ENCODE measurements around the gene ADAM8. TPM values are rescaled to one million over a fixed set of nuclear protein-coding genes. Genes with fewer than 3 reads are reported as not detected.

ADAM8 gene
- total RNA-seq, 3 donors from 2014 or later (not counting 1 experiment from before 2014, with no cell fraction given): 357 to 682 (median 425) TPM

DNA sequence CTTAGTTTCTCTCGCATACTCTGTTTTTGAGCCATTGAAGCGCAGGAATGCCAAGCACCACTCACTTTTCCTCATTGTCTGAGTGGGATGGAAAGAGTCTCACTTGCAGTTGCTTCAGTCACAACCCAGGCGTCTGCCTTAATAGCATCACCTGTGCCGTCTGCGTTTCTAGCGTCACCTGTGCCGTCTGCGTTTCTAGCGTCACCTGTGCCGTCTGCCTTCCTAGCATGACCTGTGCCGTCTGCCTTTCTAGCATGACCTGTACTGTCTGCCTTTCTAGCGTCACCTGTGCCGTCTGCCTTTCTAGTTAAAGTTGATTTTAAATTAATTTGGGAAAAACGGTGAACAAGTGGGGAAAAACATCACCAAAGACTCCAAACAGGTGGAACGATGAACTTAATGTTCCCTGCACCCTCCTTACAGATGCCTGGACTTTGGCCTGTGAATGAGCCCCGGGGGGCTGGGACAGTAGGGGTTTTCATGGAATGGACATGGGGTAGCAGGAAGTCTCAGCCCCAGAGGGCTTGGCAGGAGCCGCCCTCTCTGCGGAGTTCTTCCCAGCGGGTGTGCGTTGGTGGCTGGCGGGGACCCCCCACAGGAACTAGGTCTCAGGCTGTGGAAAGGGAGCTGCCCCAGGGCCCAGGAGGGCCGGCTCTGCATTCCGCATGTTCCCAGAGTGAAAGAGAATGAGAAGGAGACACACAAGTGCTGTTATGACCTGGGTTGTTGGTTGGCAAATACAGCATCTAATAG, 35.5 kb upstream of the ADAM8 start:
- WGBS (ENCODE audit: insufficient coverage): 98% methylated on average over 23 of the region's 23 CpGs
- H3K36me3 Mint-ChIP-seq: no peaks in the 10 kb centered on the region
- TF ChIP-seq, protein P1, sequence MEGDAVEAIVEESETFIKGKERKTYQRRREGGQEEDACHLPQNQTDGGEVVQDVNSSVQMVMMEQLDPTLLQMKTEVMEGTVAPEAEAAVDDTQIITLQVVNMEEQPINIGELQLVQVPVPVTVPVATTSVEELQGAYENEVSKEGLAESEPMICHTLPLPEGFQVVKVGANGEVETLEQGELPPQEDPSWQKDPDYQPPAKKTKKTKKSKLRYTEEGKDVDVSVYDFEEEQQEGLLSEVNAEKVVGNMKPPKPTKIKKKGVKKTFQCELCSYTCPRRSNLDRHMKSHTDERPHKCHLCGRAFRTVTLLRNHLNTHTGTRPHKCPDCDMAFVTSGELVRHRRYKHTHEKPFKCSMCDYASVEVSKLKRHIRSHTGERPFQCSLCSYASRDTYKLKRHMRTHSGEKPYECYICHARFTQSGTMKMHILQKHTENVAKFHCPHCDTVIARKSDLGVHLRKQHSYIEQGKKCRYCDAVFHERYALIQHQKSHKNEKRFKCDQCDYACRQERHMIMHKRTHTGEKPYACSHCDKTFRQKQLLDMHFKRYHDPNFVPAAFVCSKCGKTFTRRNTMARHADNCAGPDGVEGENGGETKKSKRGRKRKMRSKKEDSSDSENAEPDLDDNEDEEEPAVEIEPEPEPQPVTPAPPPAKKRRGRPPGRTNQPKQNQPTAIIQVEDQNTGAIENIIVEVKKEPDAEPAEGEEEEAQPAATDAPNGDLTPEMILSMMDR (IDR thresholded peaks at IDR 0.05): no peak
- peaks cover 22% of the 10 kb centered on the region for H3K4me1 ChIP-seq (ENCODE audit: control insufficient read depth, insufficient read depth, low read length)
- no peaks in the 10 kb centered on the region for H3K27me3 ChIP-seq (ENCODE audit: control insufficient read depth, insufficient read depth, low read length)
- H3K9me3 ChIP-seq (ENCODE audit: control insufficient read depth, insufficient read depth, low read length): no peaks in the 10 kb centered on the region
- H3K36me3 ChIP-seq (ENCODE audit: control insufficient read depth, insufficient read depth, low read length): peaks cover 30% of the 10 kb centered on the region
- H3K27ac ChIP-seq (ENCODE audit: low read length): no peak overlapping the region
- no peak overlapping the region for H3K4me3 ChIP-seq (ENCODE audit: low read length)
- intact Hi-C loops (cut with micrococcal nuclease): no loop called here
- DNase-seq (no peak), ATAC-seq (no peak)
- no peaks in the 10 kb centered on the region for H3K9me3 Mint-ChIP-seq
- H3K4me1 Mint-ChIP-seq: peaks cover 16 to 19% of the 10 kb centered on the region in 2 donors
- no peaks in the 10 kb centered on the region for H3K27me3 Mint-ChIP-seq (ENCODE audit: low read depth in 2 of 2)
- H3K4me3 Mint-ChIP-seq: no peak overlapping the region
- H3K27ac Mint-ChIP-seq: peak overlapping the region in 1 of 2 donors; percentile 58

DNA sequence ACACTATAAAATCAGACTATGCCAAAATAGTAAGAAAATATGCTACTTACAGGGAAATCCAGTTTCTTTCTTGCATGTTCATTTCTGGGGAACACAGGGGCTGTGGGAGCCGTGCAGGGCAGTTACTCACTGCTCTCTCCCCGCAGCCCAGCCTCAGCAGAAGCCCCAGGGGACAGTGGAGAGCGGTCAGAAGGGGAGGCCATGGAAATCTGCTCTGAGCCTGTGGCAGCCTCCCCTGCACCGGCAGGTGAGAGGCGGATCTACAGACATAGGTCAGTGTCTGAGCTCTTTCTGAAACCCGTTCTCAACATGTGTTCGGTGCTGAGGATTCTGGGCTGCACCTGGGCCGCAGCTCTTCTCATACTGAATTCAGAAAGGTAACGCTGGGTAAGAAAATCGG, 34.9 kb upstream of the ADAM8 start:
- peak overlapping the region in 1 of 2 donors; percentile 58 for H3K27ac Mint-ChIP-seq

DNA sequence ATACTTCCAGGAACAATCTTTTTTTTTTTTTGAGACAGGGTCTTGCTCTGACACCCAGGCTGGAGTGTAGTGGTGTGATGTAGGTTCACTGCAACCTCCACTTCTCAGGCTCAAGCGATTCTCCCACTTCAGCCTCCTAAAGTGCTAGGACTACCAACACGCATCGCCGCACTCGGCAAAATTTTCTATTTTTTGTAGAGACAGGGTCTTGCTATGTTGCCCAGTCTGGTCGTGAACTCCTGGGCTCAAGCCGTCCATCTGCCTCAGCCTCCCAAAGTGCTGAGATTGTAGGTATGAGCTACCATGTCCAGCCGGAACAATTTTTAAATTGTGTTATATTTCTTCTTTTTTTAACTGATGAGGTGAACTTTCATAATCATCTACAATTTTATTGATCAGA, 34.1 kb upstream of the ADAM8 start:
- peak overlapping the region; percentile 28 for H3K4me3 Mint-ChIP-seq
- Histone ChIP-seq H3K4me1 (ENCODE audit: control insufficient read depth, insufficient read depth, low read length) (peaks cover 28% of the 10 kb centered on the region), H3K27ac (ENCODE audit: low read length) (no peak overlapping the region), H3K36me3 (ENCODE audit: control insufficient read depth, insufficient read depth, low read length) (peaks cover 30% of the 10 kb centered on the region), H3K9me3 (ENCODE audit: control insufficient read depth, insufficient read depth, low read length) (no peaks in the 10 kb centered on the region), H3K27me3 (ENCODE audit: control insufficient read depth, insufficient read depth, low read length) (no peaks in the 10 kb centered on the region), H3K4me3 (ENCODE audit: low read length) (no peak overlapping the region)
- TF ChIP-seq, protein P1 (IDR thresholded peaks at IDR 0.05): no peak
- intact Hi-C loops (cut with micrococcal nuclease): no loop called here
- DNase-seq (no peak), ATAC-seq (no peak)
- no peaks in the 10 kb centered on the region for H3K36me3 Mint-ChIP-seq
- H3K4me1 Mint-ChIP-seq: peaks cover 19 to 26% of the 10 kb centered on the region in 2 donors
- 100% methylated on average over 7 of the region's 8 CpGs for WGBS (ENCODE audit: insufficient coverage)
- no peak overlapping the region for H3K27ac Mint-ChIP-seq
- H3K27me3 Mint-ChIP-seq (ENCODE audit: low read depth in 2 of 2): no peaks in the 10 kb centered on the region
- H3K9me3 Mint-ChIP-seq: no peaks in the 10 kb centered on the region

More for the DNA sequence above, 34.9 kb upstream of the ADAM8 start:
- Mint-ChIP-seq H3K36me3 (no peaks in the 10 kb centered on the region), H3K4me3 (no peak overlapping the region), H3K4me1 (peaks cover 19 to 21% of the 10 kb centered on the region in 2 donors), H3K9me3 (no peaks in the 10 kb centered on the region), H3K27me3 (ENCODE audit: low read depth in 2 of 2) (no peaks in the 10 kb centered on the region)
- Histone ChIP-seq H3K36me3 (ENCODE audit: control insufficient read depth, insufficient read depth, low read length) (peaks cover 30% of the 10 kb centered on the region), H3K9me3 (ENCODE audit: control insufficient read depth, insufficient read depth, low read length) (no peaks in the 10 kb centered on the region), H3K4me3 (ENCODE audit: low read length) (no peak overlapping the region), H3K27me3 (ENCODE audit: control insufficient read depth, insufficient read depth, low read length) (no peaks in the 10 kb centered on the region), H3K27ac (ENCODE audit: low read length) (no peak overlapping the region), H3K4me1 (ENCODE audit: control insufficient read depth, insufficient read depth, low read length) (peaks cover 28% of the 10 kb centered on the region)
- WGBS (ENCODE audit: insufficient coverage): 95% methylated on average over 10 of the region's 10 CpGs
- intact Hi-C loops (cut with micrococcal nuclease): no loop called here
- ATAC-seq (no peak), DNase-seq (no peak)
- TF ChIP-seq, protein P1 (IDR thresholded peaks at IDR 0.05): no peak

DNA sequence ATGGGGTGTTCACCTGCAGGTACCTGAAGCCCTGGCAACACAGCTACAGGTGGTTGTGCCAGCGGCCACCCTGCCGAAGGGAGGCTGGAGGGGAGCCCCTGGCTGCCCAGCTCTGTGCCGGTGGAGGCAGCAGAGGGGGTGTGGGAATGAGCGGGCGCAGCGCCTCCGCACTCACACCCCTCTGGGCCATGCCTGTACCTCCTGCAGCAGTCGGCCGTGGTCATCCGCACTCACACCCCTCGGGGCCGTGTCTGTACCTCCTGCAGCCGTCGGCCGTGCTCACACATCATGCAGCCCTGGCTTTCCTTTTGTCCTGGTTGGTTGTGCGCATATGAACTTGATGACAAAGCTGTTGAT, 33.7 kb upstream of the ADAM8 start:
- no peaks in the 10 kb centered on the region for H3K27me3 ChIP-seq (ENCODE audit: control insufficient read depth, insufficient read depth, low read length)
- peak overlapping the region; percentile 28 for H3K4me3 Mint-ChIP-seq
- no peak overlapping the region for H3K27ac ChIP-seq (ENCODE audit: low read length)
- no peak for DNase-seq
- no peak overlapping the region for H3K27ac Mint-ChIP-seq
- ATAC-seq: no peak
- no peaks in the 10 kb centered on the region for H3K27me3 Mint-ChIP-seq (ENCODE audit: low read depth in 2 of 2)
- peaks cover 23 to 30% of the 10 kb centered on the region in 2 donors for H3K4me1 Mint-ChIP-seq
- H3K9me3 ChIP-seq (ENCODE audit: control insufficient read depth, insufficient read depth, low read length): no peaks in the 10 kb centered on the region
- intact Hi-C loops (cut with micrococcal nuclease): no loop called here
- peaks cover 32% of the 10 kb centered on the region for H3K4me1 ChIP-seq (ENCODE audit: control insufficient read depth, insufficient read depth, low read length)
- H3K36me3 Mint-ChIP-seq: no peaks in the 10 kb centered on the region
- peaks cover 30% of the 10 kb centered on the region for H3K36me3 ChIP-seq (ENCODE audit: control insufficient read depth, insufficient read depth, low read length)
- WGBS (ENCODE audit: insufficient coverage): 97% methylated on average over 16 of the region's 16 CpGs
- H3K4me3 ChIP-seq (ENCODE audit: low read length): no peak overlapping the region
- TF ChIP-seq, protein P1 (IDR thresholded peaks at IDR 0.05): no peak
- no peaks in the 10 kb centered on the region for H3K9me3 Mint-ChIP-seq

Data from natural killer cell (primary cell).